Gastrocnemius medialis (tissue), 4 donors: ENCODE measurements around the gene PLXNC1. TPM values are rescaled to one million over a fixed set of nuclear protein-coding genes. Genes with fewer than 3 reads are reported as not detected.

Experiments
- ATAC-seq, 2 donors: fragments of 150-250 bp; one replicate each; pipeline ENCODE4 v1.9.1; 2016
- DNase-seq, 2 donors: peaks; one replicate each; pipeline ENCODE4 v3.0.0-alpha.2; 2019
- H3K27ac ChIP-seq, 4 donors: fragments of 200-600 bp; sonication (generic); 1 replicate in 1 of 4; 2 replicates in 3 of 4; pipeline ENCODE4 v1.5.1; 2016 to 2018; ENCODE audit warnings: mild to moderate bottlenecking in 2 of 4, moderate library complexity in 1 of 4
- H3K27me3 ChIP-seq, 3 donors: fragments of 200-600 bp; sonication (generic) in 2 of 3; 1 replicate in 1 of 3; 2 replicates in 2 of 3; pipeline versions ENCODE4 v1.5.1 to v1.6.0; 2016 to 2019; ENCODE audit warnings: mild to moderate bottlenecking in 1 of 3, moderate library complexity in 1 of 3
- H3K36me3 ChIP-seq, 2 donors: fragments of 200-600 bp; sonication (generic) in 1 of 2; one replicate each; pipeline ENCODE4 v1.5.1; 2017 to 2018
- H3K4me1 ChIP-seq, 2 donors: fragments of 200-600 bp; sonication (generic) in 1 of 2; one replicate each; pipeline ENCODE4 v1.5.1; 2016 to 2017; ENCODE audit warnings: mild to moderate bottlenecking in 2 of 2
- H3K4me3 ChIP-seq, 4 donors: fragments of 200-600 bp; sonication (generic) in 3 of 4; 1 replicate in 1 of 4; 2 replicates in 3 of 4; pipeline ENCODE4 v1.5.1; 2016 to 2019; ENCODE audit warnings: mild to moderate bottlenecking in 2 of 4
- H3K9me3 ChIP-seq, 3 donors: fragments of 200-600 bp; sonication (generic) in 2 of 3; 1 replicate in 1 of 3; 2 replicates in 2 of 3; pipeline ENCODE4 v1.5.1; 2016 to 2019
- POLR2A ChIP-seq, 2 donors: fragments of 450-650 bp; IDR thresholded peaks; one replicate each; pipeline ENCODE4 v1.6.1; 2017; ENCODE audit warnings: antibody characterized with exemption in 2 of 2, mild to moderate bottlenecking in 2 of 2, moderate library complexity in 2 of 2
- in situ Hi-C, 4 donors: fragments of 200-750 bp; cut with MboI; loops; one replicate each; pipeline versions ENCODE4 v1.15.0 to v1.8.0; 2017; ENCODE audit warnings: low sequenced_read_pairs in 4 of 4
- intact Hi-C: fragments of 100-400 bp; cut with DNase I; formaldehyde crosslinking; loops from one replicate; pipeline ENCODE4 v1.15.1; 2023; ENCODE audit warnings: low total_unique reads
- total RNA-seq, 4 donors: library from RNA; depleted of rRNA; stranded (reverse); fragments of >200 nt; gene quantifications; one replicate each; pipeline versions ENCODE4 v1.1.0 to v1.2.3, GENCODE V29; 2016
- TF ChIP-seq, protein P1 (sequence below), 5 experiments: fragments of 450-650 bp in 3 of 5; fragments of 200-600 bp in 2 of 5; sonication (generic) in 2 of 5; IDR thresholded peaks in 4 of 5; conservative IDR thresholded peaks in 1 of 5; 1 replicate in 4 of 5; 2 replicates in 1 of 5; pipeline ENCODE4 v1.5.1; 2016 to 2019; ENCODE audit warnings: antibody characterized with exemption in 5 of 5, mild to moderate bottlenecking in 3 of 5, moderate library complexity in 3 of 5

The PLXNC1 gene
- total RNA-seq, 4 donors from 2014 or later, result 0.62 to 2.2 (median 1.2) TPM

DNA sequence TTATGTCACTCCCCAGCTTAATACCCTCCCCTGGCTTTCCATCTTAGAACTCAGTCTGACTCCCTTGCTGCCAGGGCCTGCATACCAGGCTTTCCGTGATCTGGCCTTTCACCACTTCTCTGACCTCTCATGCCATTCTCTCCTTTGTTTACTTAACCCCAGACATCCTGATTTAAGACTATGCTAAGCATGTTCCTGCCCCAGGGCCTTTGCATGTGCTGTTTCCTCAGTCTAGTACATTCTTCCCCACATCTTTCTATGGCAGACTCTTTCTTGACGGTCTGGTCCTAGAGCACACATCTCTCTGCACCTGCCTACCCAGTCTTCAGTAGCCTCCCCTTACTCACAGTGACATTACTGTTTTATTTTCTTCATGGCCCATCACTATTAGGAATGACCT, 42.2 kb downstream of the PLXNC1 start:
- DNase-seq (no peak), ATAC-seq (no peak)
- Histone ChIP-seq H3K27ac (no peak overlapping the region), H3K4me1 (no peaks in the 10 kb centered on the region), H3K9me3 (no peaks in the 10 kb centered on the region), H3K36me3 (no peaks in the 10 kb centered on the region), H3K4me3 (no peak overlapping the region), H3K27me3 (peaks cover 0 to 3% (median 0%) of the 10 kb centered on the region in 3 donors)
- intact Hi-C loops, result no loop called here
- no peak for TF ChIP-seq POLR2A (IDR thresholded peaks at IDR 0.05)
- TF ChIP-seq, protein P1, sequence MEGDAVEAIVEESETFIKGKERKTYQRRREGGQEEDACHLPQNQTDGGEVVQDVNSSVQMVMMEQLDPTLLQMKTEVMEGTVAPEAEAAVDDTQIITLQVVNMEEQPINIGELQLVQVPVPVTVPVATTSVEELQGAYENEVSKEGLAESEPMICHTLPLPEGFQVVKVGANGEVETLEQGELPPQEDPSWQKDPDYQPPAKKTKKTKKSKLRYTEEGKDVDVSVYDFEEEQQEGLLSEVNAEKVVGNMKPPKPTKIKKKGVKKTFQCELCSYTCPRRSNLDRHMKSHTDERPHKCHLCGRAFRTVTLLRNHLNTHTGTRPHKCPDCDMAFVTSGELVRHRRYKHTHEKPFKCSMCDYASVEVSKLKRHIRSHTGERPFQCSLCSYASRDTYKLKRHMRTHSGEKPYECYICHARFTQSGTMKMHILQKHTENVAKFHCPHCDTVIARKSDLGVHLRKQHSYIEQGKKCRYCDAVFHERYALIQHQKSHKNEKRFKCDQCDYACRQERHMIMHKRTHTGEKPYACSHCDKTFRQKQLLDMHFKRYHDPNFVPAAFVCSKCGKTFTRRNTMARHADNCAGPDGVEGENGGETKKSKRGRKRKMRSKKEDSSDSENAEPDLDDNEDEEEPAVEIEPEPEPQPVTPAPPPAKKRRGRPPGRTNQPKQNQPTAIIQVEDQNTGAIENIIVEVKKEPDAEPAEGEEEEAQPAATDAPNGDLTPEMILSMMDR (IDR thresholded peaks at IDR 0.05 in 4 of 5, conservative IDR thresholded peaks at IDR 0.05 in 1 of 5), result no peak
- in situ Hi-C loops, result no loop called here

DNA sequence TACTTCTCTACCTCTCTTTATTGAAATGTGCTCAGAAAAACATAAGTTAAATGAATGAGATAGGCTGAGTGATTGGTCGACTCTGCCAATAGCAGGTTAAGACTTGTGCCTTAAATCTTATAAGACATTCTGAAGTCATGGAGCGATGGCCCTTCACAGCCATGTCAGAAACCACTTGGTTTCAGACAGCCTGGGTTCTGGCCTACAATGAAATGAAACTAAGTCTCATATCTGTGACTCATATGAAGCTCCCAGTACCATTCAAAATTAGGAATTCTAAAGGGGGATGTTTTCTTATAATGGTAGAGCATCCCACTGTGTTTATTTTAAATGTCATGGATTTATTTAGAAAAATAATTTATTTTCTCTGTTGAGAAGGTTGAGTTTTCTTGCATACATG, 42.6 kb downstream of the PLXNC1 start:
- intact Hi-C loops (no loop called here), in situ Hi-C loops (no loop called here)
- Histone ChIP-seq H3K36me3 (no peaks in the 10 kb centered on the region), H3K4me3 (no peak overlapping the region), H3K27ac (no peak overlapping the region), H3K4me1 (no peaks in the 10 kb centered on the region), H3K27me3 (peaks cover 0 to 3% (median 0%) of the 10 kb centered on the region in 3 donors), H3K9me3 (no peaks in the 10 kb centered on the region)
- TF ChIP-seq, protein P1 (IDR thresholded peaks at IDR 0.05 in 4 of 5, conservative IDR thresholded peaks at IDR 0.05 in 1 of 5), result no peak
- TF ChIP-seq POLR2A (IDR thresholded peaks at IDR 0.05), result no peak
- DNase-seq (no peak), ATAC-seq (no peak)

DNA sequence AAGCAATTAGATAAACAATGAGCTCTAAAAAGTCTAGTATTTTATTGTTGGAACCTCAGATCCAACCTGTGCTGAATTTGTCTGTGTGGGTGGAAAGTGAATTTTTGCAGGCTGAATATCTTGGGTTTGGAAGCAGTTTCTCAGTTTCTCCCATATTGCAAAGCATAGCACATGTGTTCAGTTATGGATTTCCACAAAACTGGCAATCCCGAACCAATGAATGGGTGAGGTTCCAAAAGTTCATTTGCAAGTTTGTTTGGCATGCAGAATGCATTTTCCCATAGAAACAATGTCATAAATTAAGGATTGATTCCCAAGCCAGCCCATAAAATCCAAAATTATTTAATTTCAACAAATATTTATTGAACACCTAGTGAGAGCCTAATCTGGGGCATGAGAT, 43.4 kb downstream of the PLXNC1 start:
- H3K27me3 ChIP-seq, result peaks cover 0 to 3% (median 0%) of the 10 kb centered on the region in 3 donors
- ATAC-seq (no peak), DNase-seq (no peak)
- H3K36me3 ChIP-seq, result no peaks in the 10 kb centered on the region
- TF ChIP-seq, protein P1 (IDR thresholded peaks at IDR 0.05 in 4 of 5, conservative IDR thresholded peaks at IDR 0.05 in 1 of 5), result no peak
- no peak for TF ChIP-seq POLR2A (IDR thresholded peaks at IDR 0.05)
- in situ Hi-C loops, result no loop called here
- intact Hi-C loops, result no loop called here
- no peaks in the 10 kb centered on the region for H3K9me3 ChIP-seq
- H3K4me1 ChIP-seq, result no peaks in the 10 kb centered on the region
- H3K27ac ChIP-seq, result no peak overlapping the region
- no peak overlapping the region for H3K4me3 ChIP-seq

DNA sequence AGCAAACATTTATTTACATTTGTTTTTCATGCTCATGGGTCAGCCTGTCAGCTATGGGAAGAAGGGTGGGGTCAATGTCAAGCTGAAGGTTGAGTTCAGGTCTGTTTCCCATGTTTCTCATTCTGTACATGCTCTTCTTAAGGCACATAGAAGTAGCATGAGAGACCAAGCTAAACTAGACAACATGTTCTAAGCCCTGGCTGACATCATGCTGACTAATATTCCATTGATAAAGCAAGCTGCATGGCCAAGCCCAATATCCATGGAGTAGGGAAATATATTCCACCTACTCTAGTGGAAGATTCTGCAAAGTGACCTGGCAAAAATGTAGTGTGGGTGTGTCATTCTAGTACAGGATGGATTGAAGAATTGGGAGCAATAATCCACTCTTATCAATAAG, 44.1 kb downstream of the PLXNC1 start:
- H3K27me3 ChIP-seq, result peaks cover 0 to 1% (median 0%) of the 10 kb centered on the region in 3 donors
- intact Hi-C loops, result no loop called here
- no peaks in the 10 kb centered on the region for H3K4me1 ChIP-seq
- no peak for DNase-seq
- no peaks in the 10 kb centered on the region for H3K9me3 ChIP-seq
- in situ Hi-C loops, result no loop called here
- no peak overlapping the region for H3K4me3 ChIP-seq
- H3K36me3 ChIP-seq, result no peaks in the 10 kb centered on the region
- H3K27ac ChIP-seq, result no peak overlapping the region
- TF ChIP-seq, protein P1 (IDR thresholded peaks at IDR 0.05 in 4 of 5, conservative IDR thresholded peaks at IDR 0.05 in 1 of 5), result no peak
- no peak for TF ChIP-seq POLR2A (IDR thresholded peaks at IDR 0.05)
- ATAC-seq, result no peak

DNA sequence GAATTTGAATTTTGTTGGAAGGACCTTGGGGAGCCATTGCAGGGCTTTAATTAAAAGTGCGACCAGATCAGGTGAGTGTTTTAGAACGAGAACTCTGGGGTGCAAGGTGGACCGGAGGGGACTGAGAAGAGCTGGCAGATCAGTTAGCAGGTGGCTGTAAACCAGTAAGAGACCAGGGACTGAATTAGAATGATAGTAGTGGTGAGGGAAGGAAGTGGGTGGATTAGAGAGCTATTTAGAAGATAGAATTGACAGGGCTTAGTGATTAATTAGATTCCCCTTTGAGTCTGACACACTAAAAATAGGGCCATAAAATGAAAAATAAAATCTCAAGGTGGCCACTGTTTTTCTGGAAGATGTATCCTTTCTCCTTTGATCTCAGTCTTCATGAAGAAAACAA, 44.8 kb downstream of the PLXNC1 start:
- H3K9me3 ChIP-seq, result no peaks in the 10 kb centered on the region
- no peak for DNase-seq
- H3K27me3 ChIP-seq, result no peaks in the 10 kb centered on the region
- in situ Hi-C loops, result no loop called here
- H3K4me1 ChIP-seq, result no peaks in the 10 kb centered on the region
- no peak for TF ChIP-seq POLR2A (IDR thresholded peaks at IDR 0.05)
- TF ChIP-seq, protein P1 (IDR thresholded peaks at IDR 0.05 in 4 of 5, conservative IDR thresholded peaks at IDR 0.05 in 1 of 5), result no peak
- H3K36me3 ChIP-seq, result no peaks in the 10 kb centered on the region
- ATAC-seq, result no peak
- intact Hi-C loops, result no loop called here
- no peak overlapping the region for H3K27ac ChIP-seq
- no peak overlapping the region for H3K4me3 ChIP-seq
